A549 treated with Hydrocortisone at 1 μM for 4 hours (cell line): Measurements from ENCODE around the gene ZNF480. TPM values are rescaled to one million over a fixed set of nuclear protein-coding genes. Genes with fewer than 3 reads are reported as not detected.

ENCODE experiments used
- total RNA-seq: library from RNA; stranded (reverse); fragments of 200-300 nt; extraction: Qiagen RNA extraction; gene quantifications from 5 replicates; pipeline ENCODE4 v1.2.3, GENCODE V29; 2022

The ZNF480 gene
- 6.6 to 19.0 TPM (median 17.3 TPM) in 5 replicates for total RNA-seq

DNA sequence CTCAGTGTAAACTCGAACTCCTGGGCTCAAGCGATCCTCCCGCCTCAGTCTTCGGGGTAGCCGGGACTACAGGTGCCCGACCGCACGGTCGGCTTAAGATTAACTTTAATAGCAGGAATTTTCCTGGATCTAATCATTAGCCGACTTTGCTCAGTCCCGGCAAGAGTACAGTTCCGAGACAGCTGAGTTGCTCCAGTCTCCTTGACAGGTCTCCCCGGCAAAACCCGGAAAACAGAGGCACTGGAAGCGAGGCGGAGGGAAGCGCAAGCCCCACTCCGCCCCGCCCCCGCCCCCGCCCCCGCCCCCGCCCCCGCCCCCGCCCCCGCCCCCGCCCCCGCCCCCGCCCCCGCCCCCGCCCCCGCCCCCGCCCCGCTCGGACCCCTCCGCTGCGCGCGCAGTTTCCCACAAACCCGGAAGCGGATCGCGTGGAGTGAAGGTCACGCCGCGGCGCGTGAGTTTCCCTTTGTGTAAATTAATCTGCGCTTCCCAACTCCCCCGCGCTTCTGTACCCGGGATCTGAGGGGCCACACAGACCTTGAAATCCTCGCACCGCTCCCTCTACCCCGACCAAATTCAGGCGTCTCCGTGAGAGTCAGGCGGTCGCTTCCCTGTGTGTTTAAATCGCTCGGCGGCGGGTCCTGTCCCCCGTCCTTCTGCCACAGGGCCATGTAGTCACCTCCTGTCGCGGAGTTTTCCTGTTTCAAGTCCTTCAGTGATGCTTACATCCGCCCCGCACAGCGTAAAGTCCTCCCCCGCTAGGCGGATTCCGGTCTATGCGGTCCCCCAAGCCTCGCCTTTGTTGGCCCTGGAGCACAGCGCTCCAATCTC is at the start of gene ZNF480:
ZNF480 (plus strand) TSS at position 397 of the 828 bp plus-strand sequence. CDS start 3,244 bp downstream, outside the sequence.

DNA sequence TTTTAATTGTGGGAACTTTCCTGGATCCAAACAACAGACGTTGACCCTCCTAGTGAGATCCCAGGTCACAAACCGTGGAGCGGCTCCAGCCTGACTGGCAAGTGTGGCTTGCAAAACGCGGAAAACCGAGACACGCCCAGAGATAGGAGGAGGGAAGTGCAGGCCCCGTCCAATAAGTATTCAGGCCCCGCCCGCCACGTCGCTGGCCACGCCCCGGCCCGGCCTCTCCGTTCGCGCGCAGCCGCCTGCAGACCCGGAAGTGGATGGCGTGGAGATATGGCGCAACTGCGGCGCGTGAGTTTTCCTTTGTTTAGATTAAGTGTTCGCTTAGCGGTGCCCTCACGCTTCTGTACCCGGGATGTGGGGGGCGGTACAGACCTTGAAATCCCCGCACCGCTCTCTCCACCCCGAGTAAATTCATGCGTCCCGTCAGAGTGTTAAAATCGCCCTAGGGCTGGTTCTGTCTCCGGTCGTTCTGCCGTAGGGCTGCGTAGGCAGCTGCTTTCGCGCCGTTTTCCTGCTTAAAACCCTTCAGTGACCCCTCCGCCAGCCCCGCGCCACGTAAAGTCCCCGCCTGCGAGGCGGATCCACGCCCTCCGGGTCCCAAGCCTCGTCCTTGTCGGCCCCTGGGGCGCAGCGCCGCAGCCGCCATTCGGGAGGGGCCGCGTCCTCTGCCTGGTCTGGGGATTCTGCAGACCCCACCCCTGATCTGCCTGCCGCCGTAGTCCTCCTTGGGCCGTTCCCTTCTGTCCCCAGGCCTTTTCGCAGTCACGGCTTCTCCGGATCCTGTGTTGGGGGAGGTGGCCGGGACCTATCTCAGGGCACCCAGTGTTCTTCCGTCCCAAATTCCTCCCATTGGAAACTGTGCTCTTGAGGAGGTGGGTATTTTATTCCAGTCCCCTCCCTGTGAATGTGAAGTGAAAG is 27.4 kb upstream of the ZNF480 start, which contains the start of gene ZNF766:
ZNF766 (plus strand) TSS at position 250 of the 924 bp plus-strand sequence; CDS start at position 277, 27 bp downstream.

DNA sequence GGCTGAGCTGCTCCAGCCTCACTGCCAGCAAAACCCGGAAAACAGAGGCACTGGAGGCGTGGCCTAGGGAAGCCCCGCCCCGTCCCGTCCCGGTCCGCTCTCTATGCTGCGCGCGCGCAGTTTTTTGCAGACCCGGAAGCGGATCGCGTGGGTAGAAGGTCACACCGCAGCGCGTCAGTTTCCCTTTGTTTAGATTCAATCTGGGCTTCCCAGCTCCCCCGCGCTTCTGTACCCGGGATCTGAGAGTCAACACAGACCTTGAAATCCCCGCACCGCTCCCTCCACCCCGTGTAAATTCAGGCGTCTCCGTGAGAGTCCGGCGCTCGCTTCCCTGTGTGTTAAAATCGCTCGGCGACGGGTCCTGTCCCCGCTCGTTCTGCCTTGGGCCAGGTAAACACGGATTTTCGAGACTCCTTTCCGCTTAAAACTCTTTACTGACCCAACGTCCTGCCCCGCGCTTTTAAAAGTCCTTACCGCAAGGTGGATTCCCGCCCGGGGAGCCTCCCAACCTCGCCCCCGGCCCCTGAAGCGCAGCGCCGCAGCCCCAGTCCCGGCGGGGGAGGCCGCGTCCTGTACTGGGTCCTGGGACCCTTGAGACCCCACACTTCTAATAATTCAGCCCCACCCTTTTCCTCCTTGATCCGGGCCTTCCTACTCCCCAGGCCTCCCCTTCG is 39.3 kb downstream of the ZNF480 start, which contains the start of gene ZNF610:
ZNF610 (plus strand) TSS at position 127 of the 674 bp plus-strand sequence. CDS start 12,930 bp downstream, outside the sequence.

DNA sequence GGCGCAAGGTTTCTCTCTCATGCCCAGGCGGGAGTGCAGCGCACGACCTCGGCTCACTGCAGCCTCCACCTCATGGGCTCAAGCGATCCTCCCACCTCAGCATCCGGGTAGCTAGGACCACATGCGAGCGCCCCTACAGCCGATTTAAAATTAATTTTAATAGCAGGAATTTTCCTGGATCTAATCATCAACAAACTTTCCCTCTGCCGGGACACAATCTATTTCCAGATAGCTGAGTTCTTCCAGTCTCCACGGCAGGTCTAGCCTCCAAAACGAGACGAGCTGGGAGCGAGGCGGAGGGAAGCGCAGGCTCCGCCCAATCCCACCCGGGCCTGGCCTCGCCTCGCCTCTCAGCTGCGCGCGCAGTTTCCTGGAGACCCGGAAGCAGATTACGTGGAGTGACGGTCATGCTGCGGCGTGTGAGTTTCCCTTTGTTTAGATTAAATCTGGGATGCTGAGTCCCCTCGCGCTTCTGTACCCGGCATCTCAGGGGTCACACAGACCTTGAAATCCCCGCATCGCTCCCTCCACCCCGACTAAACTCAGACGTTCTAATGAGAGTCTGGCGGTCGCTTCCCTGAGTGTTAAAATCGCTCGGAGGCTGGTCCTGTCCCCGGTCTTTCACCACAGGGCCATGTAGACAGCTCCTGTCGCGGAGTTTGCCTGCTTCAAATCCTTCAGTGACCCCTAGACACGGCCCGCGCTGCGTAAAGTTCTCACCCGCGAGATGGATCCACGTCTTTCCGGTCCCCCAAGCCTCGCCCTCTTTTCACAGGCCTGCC is 72.8 kb downstream of the ZNF480 start, which contains the start of gene ZNF880:
ZNF880 (plus strand) TSS at position 365 of the 782 bp plus-strand sequence; CDS start at position 408, 43 bp downstream.

Other genes with a start within 250 kb of the ZNF480 start
- gene ZNF432, start 248.3 kb upstream of the ZNF480 start, total RNA-seq = 1.3 to 1.9 TPM (median 1.6 TPM) in 5 replicates
- 1.5 to 2.4 TPM (median 2.3 TPM) in 5 replicates for gene ZNF841, start 201.4 kb upstream of the ZNF480 start, total RNA-seq
- 0.52 to 0.85 TPM (median 0.75 TPM) in 5 replicates for gene ZNF616, start 157.2 kb upstream of the ZNF480 start, total RNA-seq
- gene ZNF836, start 125.5 kb upstream of the ZNF480 start, total RNA-seq = 0.45 to 1.2 TPM (median 0.88 TPM) in 5 replicates
- gene PPP2R1A, start 107.1 kb upstream of the ZNF480 start, total RNA-seq = 178 to 309 TPM (median 306 TPM) in 5 replicates
- 5.9 to 14.2 TPM (median 9.0 TPM) in 5 replicates for gene ZNF766, start 27.6 kb upstream of the ZNF480 start, total RNA-seq
- not detected in 5 replicates for gene ZNF610, start 39.1 kb downstream of the ZNF480 start, total RNA-seq
- 0.69 to 0.90 TPM (median 0.77 TPM) in 5 replicates for gene ZNF880, start 72.8 kb downstream of the ZNF480 start, total RNA-seq
- gene ZNF528, start 100.7 kb downstream of the ZNF480 start, total RNA-seq = 0.12 to 0.23 TPM (median 0.16 TPM) in 3 of 5 replicates, not detected in the others
- not detected in 5 replicates for gene ZNF534, start 132.0 kb downstream of the ZNF480 start, total RNA-seq
- not detected in 5 replicates for gene ZNF578, start 156.4 kb downstream of the ZNF480 start, total RNA-seq
- gene ZNF808, start 230.5 kb downstream of the ZNF480 start, total RNA-seq = 0.07 to 0.17 TPM (median 0.11 TPM) in 4 of 5 replicates, not detected in the other